22Rv1 (cell line): Measurements from ENCODE around the gene KDM4C.

Experiments used
- CTCF ChIP-seq: fragments of 450-650 bp; IDR thresholded peaks from 2 replicates; pipeline ENCODE4 v1.5.1; 2017; ENCODE audit warnings: mild to moderate bottlenecking
- ZFX ChIP-seq: fragments of 450-650 bp; IDR thresholded peaks from 2 replicates; pipeline ENCODE4 v1.6.1; 2017; ENCODE audit warnings: antibody characterized with exemption, borderline replicate concordance

GRCh38 chr9:6757456-6758247 is at the start of gene KDM4C:
- no peak for TF ChIP-seq CTCF
- TF ChIP-seq ZFX, result no peak
